Epithelial cell of proximal tubule (primary cell): ENCODE data around the gene SRP54. TPM values are rescaled to one million over a fixed set of nuclear protein-coding genes. Genes with fewer than 3 reads are reported as not detected.
"Not testable (repeated sequence)": the region's sequence is repeated elsewhere in the genome, so short reads cannot be mapped to it uniquely, and the experiment has no call there.

ENCODE experiments used
- DNase-seq: peaks from one replicate; pipeline ENCODE4 v3.0.0-alpha.2; 2011; ENCODE audit warnings: low read depth
- H3K4me3 ChIP-seq: 2 replicates; pipeline ENCODE4 v1.5.1; 2011; ENCODE audit warnings: low read depth, mild to moderate bottlenecking, low read length
- CTCF ChIP-seq: conservative IDR thresholded peaks from 2 replicates; pipeline ENCODE4 v1.5.1; 2012; ENCODE audit warnings: low read depth, mild to moderate bottlenecking, low read length
- total RNA-seq: library from RNA; depleted of rRNA; stranded (reverse); fragments of >200 nt; gene quantifications from 2 replicates; pipeline ENCODE4 v1.2.3, GENCODE V29; 2015

The SRP54 gene
- total RNA-seq, 1 donor from 2014 or later = 61.7 TPM

DNA sequence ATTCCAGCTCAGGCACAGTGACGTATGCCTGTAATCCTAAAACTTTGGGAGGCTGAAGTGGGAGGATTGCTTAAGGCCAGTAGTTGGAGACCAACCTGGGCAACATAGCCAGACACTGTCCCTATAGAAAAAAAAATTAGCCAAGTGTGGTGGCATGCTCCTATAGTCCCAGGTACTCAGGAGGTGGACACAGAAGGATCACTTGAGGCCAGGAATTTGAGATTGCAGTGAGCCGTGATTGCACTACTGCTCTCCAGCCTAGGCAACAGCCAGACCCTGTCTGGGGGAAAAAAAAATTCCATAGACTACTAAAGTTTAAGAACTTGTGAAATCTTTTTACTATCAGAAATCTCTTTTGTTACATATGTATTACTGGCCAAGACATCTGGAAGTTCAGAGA, 69.8 kb downstream of the SRP54 start:
- DNase-seq = no peak
- no peak for TF ChIP-seq CTCF
- no peak overlapping the region for H3K4me3 ChIP-seq

GRCh38 chr14:35061113-35061791, 78.5 kb downstream of the SRP54 start:
- DNase-seq, H3K4me3 ChIP-seq: not testable (repeated sequence)

GRCh38 chr14:35065731-35066130, 82.9 kb downstream of the SRP54 start:
- not testable (repeated sequence) for DNase-seq, H3K4me3 ChIP-seq

GRCh38 chr14:35068238-35069012, 85.6 kb downstream of the SRP54 start:
- no peak overlapping the region for H3K4me3 ChIP-seq
- DNase-seq = no peak
- TF ChIP-seq CTCF = no peak

- H3K4me3 ChIP-seq = no peak overlapping the region
- no peak for DNase-seq
- no peak for TF ChIP-seq CTCF
Observed at GRCh38 chr14:35072226-35072625, 89.4 kb downstream of the SRP54 start.

GRCh38 chr14:35073486-35073885, 90.7 kb downstream of the SRP54 start:
- no peak overlapping the region for H3K4me3 ChIP-seq
- DNase-seq = no peak
- TF ChIP-seq CTCF = no peak

DNA sequence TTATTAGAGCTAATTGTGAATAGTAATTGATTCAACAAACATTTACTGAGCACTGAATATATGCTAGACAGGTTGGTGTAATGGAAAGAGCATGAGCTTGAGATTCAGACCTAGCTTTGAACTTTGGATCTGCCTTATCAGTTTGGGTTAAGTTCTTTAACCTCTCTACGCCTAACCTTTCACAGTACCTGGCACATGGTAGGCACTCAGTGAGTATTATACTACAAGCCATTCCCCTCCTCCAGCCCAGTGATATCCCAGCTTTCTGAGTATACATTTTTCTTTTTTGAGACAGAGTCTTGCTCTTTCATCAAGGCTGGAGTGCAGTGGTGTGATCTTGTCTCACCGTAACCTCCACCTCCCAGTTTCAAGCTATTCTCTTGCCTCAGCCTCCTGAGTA, 95.3 kb downstream of the SRP54 start:
- DNase-seq = no peak
- H3K4me3 ChIP-seq = no peak overlapping the region
- no peak for TF ChIP-seq CTCF

Other genes starting within 250 kb of the SRP54 start
- 39.4 and 56.3 TPM in 2 replicates for gene BAZ1A, start 107.6 kb upstream of the SRP54 start, total RNA-seq
- 35.9 and 50.5 TPM in 2 replicates for gene FAM177A1, start 63.3 kb downstream of the SRP54 start, total RNA-seq
- 23.2 and 24.5 TPM in 2 replicates for gene PPP2R3C, start 139.0 kb downstream of the SRP54 start, total RNA-seq
- gene PRORP, start 139.6 kb downstream of the SRP54 start, total RNA-seq = 40.9 and 63.7 TPM in 2 replicates